CD4-positive, alpha-beta T cell (primary cell): ENCODE data around the gene PSMB3. TPM values are rescaled to one million over a fixed set of nuclear protein-coding genes. Genes with fewer than 3 reads are reported as not detected.

Source experiments
- ATAC-seq: fragments of 200-7000 bp; cut with Tn5 transposase; one replicate; pipeline ENCODE4 v1.10.0; 2022; ENCODE audit warnings: mild to moderate bottlenecking; ENCODE audit not compliant: poor library complexity
- CTCF ChIA-PET: fragments of 350-600 bp; sonication (Branson Sonifier 250); formaldehyde crosslinking; loops from one replicate; lab custom pipeline; 2021; ENCODE audit warnings: antibody characterized with exemption, inconsistent platforms; lab: Charles Lee
- POLR2A ChIA-PET: fragments of 350-600 bp; sonication (Branson Sonifier 250); formaldehyde crosslinking; loops from one replicate; lab custom pipeline; 2021; ENCODE audit warnings: antibody characterized with exemption, inconsistent platforms; lab: Charles Lee
- DNase-seq, 14 experiments: peaks; one replicate each; pipeline ENCODE4 v3.0.0-alpha.2; 2013 to 2020; ENCODE audit warnings: mixed read lengths in 2 of 14
- H3K27ac ChIP-seq, 2 donors: one replicate each; pipeline versions ENCODE4 v1.5.1 to v1.7.0; 2013; ENCODE audit warnings: low read length in 2 of 2, low read depth in 1 of 2, mild to moderate bottlenecking in 1 of 2
- H3K27me3 ChIP-seq, 2 experiments: 1 replicate in 1 of 2; 2 replicates in 1 of 2; pipeline versions ENCODE4 v1.6.1 to v1.7.0; 2013; ENCODE audit warnings: low read length in 2 of 2, control low read depth in 1 of 2, mild to moderate bottlenecking in 1 of 2, moderate library complexity in 1 of 2; ENCODE audit not compliant: insufficient read depth in 2 of 2, control insufficient read depth in 1 of 2
- H3K36me3 ChIP-seq: one replicate; pipeline ENCODE4 v1.6.1; 2013; ENCODE audit warnings: low read length, control low read depth; ENCODE audit not compliant: insufficient read depth
- H3K4me1 ChIP-seq: one replicate; pipeline ENCODE4 v1.6.1; 2013; ENCODE audit warnings: low read length, control low read depth; ENCODE audit not compliant: insufficient read depth
- H3K4me3 ChIP-seq: one replicate; pipeline ENCODE4 v1.5.1; 2013; ENCODE audit warnings: mild to moderate bottlenecking, low read length, moderate library complexity
- H3K9me3 ChIP-seq, 2 experiments: 1 replicate in 1 of 2; 2 replicates in 1 of 2; pipeline versions ENCODE4 v1.6.1 to v1.7.0; 2013; ENCODE audit warnings: low read length in 2 of 2, mild to moderate bottlenecking in 2 of 2, control low read depth in 1 of 2, moderate library complexity in 1 of 2; ENCODE audit not compliant: control insufficient read depth in 1 of 2, insufficient read depth in 1 of 2
- H3K27ac Mint-ChIP-seq: one replicate; pipeline ENCODE4 v1.8.0; 2020; ENCODE audit warnings: mixed read lengths
- H3K27me3 Mint-ChIP-seq: one replicate; pipeline ENCODE4 v1.8.0; 2021; ENCODE audit warnings: mixed read lengths
- H3K36me3 Mint-ChIP-seq: one replicate; pipeline ENCODE4 v1.8.0; 2021; ENCODE audit warnings: low read depth, mixed read lengths
- H3K4me1 Mint-ChIP-seq: one replicate; pipeline ENCODE4 v1.8.0; 2021; ENCODE audit warnings: low read depth, mixed read lengths
- H3K4me3 Mint-ChIP-seq: one replicate; pipeline ENCODE4 v1.8.0; 2020; ENCODE audit warnings: mild to moderate bottlenecking, mixed read lengths
- H3K9me3 Mint-ChIP-seq: one replicate; pipeline ENCODE4 v1.8.0; 2020; ENCODE audit warnings: mixed read lengths
- CTCF ChIP-seq: fragments of 200-600 bp; IDR thresholded peaks from one replicate; pipeline ENCODE4 v1.8.0; 2022; ENCODE audit warnings: antibody characterized with exemption, mild to moderate bottlenecking
- intact Hi-C, 2 experiments: fragments of 100-400 bp; cut with DNase I in 1 of 2; cut with micrococcal nuclease in 1 of 2; formaldehyde crosslinking; loops; one replicate each; pipeline versions ENCODE4 v1.15.1 to v1.9.0; 2023 to 2025; cut with DNase I, micrococcal nuclease
- total RNA-seq, 174 experiments: library from RNA in 2 of 174; stranded (reverse) in 2 of 174; gene quantifications; one replicate each; pipeline ENCODE4 v1.2.3 and lab custom pipeline; 2021 to 2026

PSMB3 gene
- total RNA-seq, 2 experiments from 2014 or later = 46.6 to 55.0 TPM

- peaks cover 13% of the 10 kb centered on the region for H3K36me3 Mint-ChIP-seq
- intact Hi-C loops = loop anchor here in 1 of 2 experiments (5.0 kb wide), 1 partner anchor 35 kb away; no protein-coding TSS in a partner anchor
- peak overlapping the region in 1 of 2 donors; percentile 34 for H3K27ac ChIP-seq
- peak overlapping the region; percentile 88 for H3K27ac Mint-ChIP-seq
- no peaks in the 10 kb centered on the region for H3K27me3 Mint-ChIP-seq
- ChIA-PET POLR2A (interaction anchor here (1.3 to 2.7 kb wide), 2 partner anchors 19 to 27 kb away, joined by 4 to 29 read pairs; partner anchors contain the start of gene MLLT6), CTCF (interaction anchor here (1.8 kb wide), 1 partner anchor 175 kb away, joined by 8 read pairs; no protein-coding TSS in a partner anchor)
- no peak for ATAC-seq
- no peak for DNase-seq
- no peak overlapping the region for H3K4me3 ChIP-seq
- no peaks in the 10 kb centered on the region for H3K27me3 ChIP-seq
- H3K4me1 ChIP-seq = peaks cover 68% of the 10 kb centered on the region
- H3K4me3 Mint-ChIP-seq = peak overlapping the region; percentile 99
- TF ChIP-seq CTCF = no peak
- H3K36me3 ChIP-seq = peaks cover 8% of the 10 kb centered on the region
- no peaks in the 10 kb centered on the region for H3K9me3 Mint-ChIP-seq
- peaks cover 72% of the 10 kb centered on the region for H3K4me1 Mint-ChIP-seq
- no peaks in the 10 kb centered on the region for H3K9me3 ChIP-seq
Observed at GRCh38 chr17:38732376-38733281, 19.9 kb upstream of the PSMB3 start.

GRCh38 chr17:38733282-38733981 is 19.1 kb upstream of the PSMB3 start:
- no peaks in the 10 kb centered on the region for H3K9me3 ChIP-seq

More at GRCh38 chr17:38733282-38733981, 19.1 kb upstream of the PSMB3 start:
- Histone ChIP-seq H3K27me3 (no peaks in the 10 kb centered on the region), H3K36me3 (peaks cover 8% of the 10 kb centered on the region), H3K27ac (no peak overlapping the region), H3K4me3 (no peak overlapping the region), H3K4me1 (peaks cover 60% of the 10 kb centered on the region)
- Mint-ChIP-seq H3K9me3 (no peaks in the 10 kb centered on the region), H3K27ac (peak overlapping the region; percentile 40), H3K4me1 (peaks cover 64% of the 10 kb centered on the region), H3K27me3 (no peaks in the 10 kb centered on the region), H3K4me3 (no peak overlapping the region), H3K36me3 (peaks cover 5% of the 10 kb centered on the region)
- no peak for ATAC-seq
- no peak for DNase-seq
- intact Hi-C loops = loop anchor here in 1 of 2 experiments (5.0 kb wide), 1 partner anchor 36 kb away; no protein-coding TSS in a partner anchor
- TF ChIP-seq CTCF = peak; percentile 26
- ChIA-PET CTCF (interaction anchor here (1.5 to 2.8 kb wide), 3 partner anchors 15 to 67 kb away, joined by 3 to 70 read pairs (median 16); partner anchors contain the start of gene EPOP), POLR2A (no interaction called here)
